ENCODE results near the gene TEX19. TPM values are rescaled to one million over a fixed set of nuclear protein-coding genes. Genes with fewer than 3 reads are reported as not detected.

The TEX19 gene
- total and polyA plus RNA-seq, 12 donors, result not detected

- Histone ChIP-seq H3K27ac (no peak overlapping the region), H3K36me3 (no peaks in the 10 kb centered on the region), H3K4me3 (no peak overlapping the region), H3K27me3 (peaks cover 17 to 80% (median 63%) of the 10 kb centered on the region in 7 donors), H3K4me1 (peaks cover 0 to 24% (median 3%) of the 10 kb centered on the region in 9 donors), H3K9me3 (no peaks in the 10 kb centered on the region)
- WGBS, 2 donors, result 81 to 84% methylated on average over 28 of the region's 28 CpGs
- no peak for ATAC-seq
- TF ChIP-seq CTCF (IDR thresholded peaks at IDR 0.05), result no peak
- intact Hi-C loops (cut with DNase I), result loop anchor here in 1 of 10 donors (5.0 kb wide), 1 partner anchor 111 kb away; no protein-coding TSS in a partner anchor
- no peak for DNase-seq
These were observed 45.6 kb upstream of the TEX19 start for GRCh38 chr17:82313195-82314011.

- Histone ChIP-seq H3K9me3 (no peaks in the 10 kb centered on the region), H3K36me3 (no peaks in the 10 kb centered on the region), H3K4me3 (no peak overlapping the region), H3K27me3 (peaks cover 17 to 76% (median 60%) of the 10 kb centered on the region in 7 donors), H3K27ac (no peak overlapping the region), H3K4me1 (peaks cover 0 to 19% (median 3%) of the 10 kb centered on the region in 9 donors)
- intact Hi-C loops (cut with DNase I), result loop anchor here in 1 of 10 donors (5.0 kb wide), 1 partner anchor 112 kb away; no protein-coding TSS in a partner anchor
- no peak for TF ChIP-seq CTCF (IDR thresholded peaks at IDR 0.05)
- WGBS, 2 donors, result 73 to 74% methylated on average over 27 of the region's 27 CpGs
- ATAC-seq (peak in 1 of 8 donors; percentile 12), DNase-seq (no peak)
These were observed 44.9 kb upstream of the TEX19 start for GRCh38 chr17:82314012-82314726.

- 38% methylated on average over 32 of the region's 32 CpGs for WGBS, 2 donors
- Histone ChIP-seq H3K27me3 (peaks cover 17 to 68% (median 52%) of the 10 kb centered on the region in 7 donors), H3K27ac (no peak overlapping the region), H3K36me3 (no peaks in the 10 kb centered on the region), H3K4me3 (peak overlapping the region in 2 of 10 donors; percentile 17 to 44), H3K4me1 (peaks cover 0 to 19% (median 3%) of the 10 kb centered on the region in 9 donors), H3K9me3 (no peaks in the 10 kb centered on the region)
- DNase-seq (peak in 1 of 2 donors; percentile 11), ATAC-seq (no peak)
- TF ChIP-seq CTCF (IDR thresholded peaks at IDR 0.05), result no peak
- intact Hi-C loops (cut with DNase I), result loop anchor here in 2 of 10 donors (5.0 kb wide), 2 partner anchors 58 to 113 kb away; no protein-coding TSS in a partner anchor
These were observed 44.1 kb upstream of the TEX19 start for GRCh38 chr17:82314727-82315605.

Measured in heart right ventricle (tissue), 16 donors.